KMS-11 (cell line): Measurements from ENCODE around the gene TRPC6.
A peak's percentile ranks its signal among the peaks of the same experiment; 100 is the strongest.

ENCODE experiments used
- H2AFZ ChIP-seq: fragments of 200-600 bp; sonication (generic); 2 replicates; pipeline ENCODE4 v1.6.1; 2016; ENCODE audit warnings: antibody characterized with exemption, mixed run types, low read depth
- H3K27ac ChIP-seq: fragments of 200-600 bp; sonication (generic); 2 replicates; pipeline ENCODE4 v1.6.1; 2016; ENCODE audit warnings: mild to moderate bottlenecking, mixed run types
- H3K27me3 ChIP-seq: fragments of 200-600 bp; sonication (generic); 2 replicates; pipeline ENCODE4 v1.6.1; 2017; ENCODE audit warnings: mild to moderate bottlenecking, low read depth, mixed run types, moderate library complexity; ENCODE audit not compliant: insufficient read depth
- H3K36me3 ChIP-seq: fragments of 200-600 bp; sonication (generic); 2 replicates; pipeline ENCODE4 v1.6.1; 2017; ENCODE audit warnings: mild to moderate bottlenecking, mixed run types; ENCODE audit not compliant: insufficient read depth
- H3K4me1 ChIP-seq: fragments of 200-600 bp; sonication (generic); 2 replicates; pipeline ENCODE4 v1.6.1; 2016; ENCODE audit warnings: mild to moderate bottlenecking, low read depth, mixed run types; ENCODE audit not compliant: poor library complexity, severe bottlenecking
- H3K4me2 ChIP-seq: fragments of 200-600 bp; sonication (generic); 2 replicates; pipeline ENCODE4 v1.7.0; 2016; ENCODE audit warnings: mild to moderate bottlenecking, mixed run types
- H3K4me3 ChIP-seq: fragments of 200-600 bp; sonication (generic); IDR thresholded peaks from 2 replicates; pipeline ENCODE4 v1.6.1; 2017; ENCODE audit warnings: low read depth, low read length, mixed read lengths; ENCODE audit not compliant: insufficient read depth
- H3K79me2 ChIP-seq: fragments of 200-600 bp; sonication (generic); 2 replicates; pipeline ENCODE4 v1.6.1; 2016; ENCODE audit warnings: low read depth, mixed run types; ENCODE audit not compliant: insufficient read depth
- H3K9ac ChIP-seq: fragments of 200-600 bp; sonication (generic); 2 replicates; pipeline ENCODE4 v1.6.1; 2016; ENCODE audit warnings: mild to moderate bottlenecking, mixed run types
- H4K20me1 ChIP-seq: fragments of 200-600 bp; sonication (generic); 2 replicates; pipeline ENCODE4 v1.6.1; 2016; ENCODE audit warnings: mild to moderate bottlenecking, mixed run types; ENCODE audit not compliant: insufficient read depth
- CTCF ChIP-seq: fragments of 200-600 bp; sonication (generic); conservative IDR thresholded peaks from 2 replicates; pipeline ENCODE4 v1.6.1; 2017; ENCODE audit warnings: low read depth, mild to moderate bottlenecking, antibody characterized with exemption, low read length, moderate library complexity, mixed read lengths

The TRPC6 gene

GRCh38 chr11:101436511-101437142, 147.2 kb downstream of the TRPC6 start:
- no peaks in the 10 kb centered on the region for H4K20me1 ChIP-seq
- H3K4me1 ChIP-seq: no peaks in the 10 kb centered on the region
- no peaks in the 10 kb centered on the region for H3K27me3 ChIP-seq
- H3K79me2 ChIP-seq: no peaks in the 10 kb centered on the region
- no peak overlapping the region for H3K4me3 ChIP-seq
- H3K36me3 ChIP-seq: no peaks in the 10 kb centered on the region
- H3K4me2 ChIP-seq: no peak overlapping the region
- no peak overlapping the region for H2AFZ ChIP-seq
- no peak overlapping the region for H3K9ac ChIP-seq
- peak; percentile 61 for TF ChIP-seq CTCF
- no peak overlapping the region for H3K27ac ChIP-seq

- H3K27ac ChIP-seq: no peak overlapping the region
- TF ChIP-seq CTCF: no peak
Measured at GRCh38 chr11:101435408-101435973, 148.3 kb downstream of the TRPC6 start.

GRCh38 chr11:101434026-101434643, 149.7 kb downstream of the TRPC6 start:
- H3K4me3 ChIP-seq: no peak overlapping the region
- TF ChIP-seq CTCF: no peak
- H3K27ac ChIP-seq: no peak overlapping the region
- H3K4me2 ChIP-seq: no peak overlapping the region
- no peaks in the 10 kb centered on the region for H4K20me1 ChIP-seq
- no peaks in the 10 kb centered on the region for H3K4me1 ChIP-seq
- no peaks in the 10 kb centered on the region for H3K36me3 ChIP-seq
- no peak overlapping the region for H2AFZ ChIP-seq
- no peaks in the 10 kb centered on the region for H3K79me2 ChIP-seq
- H3K9ac ChIP-seq: no peak overlapping the region
- H3K27me3 ChIP-seq: no peaks in the 10 kb centered on the region

More at GRCh38 chr11:101435408-101435973, 148.3 kb downstream of the TRPC6 start:
- Histone ChIP-seq H2AFZ (no peak overlapping the region), H3K36me3 (no peaks in the 10 kb centered on the region), H3K79me2 (no peaks in the 10 kb centered on the region), H3K4me2 (no peak overlapping the region), H3K27me3 (no peaks in the 10 kb centered on the region), H3K9ac (no peak overlapping the region), H3K4me3 (no peak overlapping the region), H3K4me1 (no peaks in the 10 kb centered on the region), H4K20me1 (no peaks in the 10 kb centered on the region)

GRCh38 chr11:101433151-101433550, 150.7 kb downstream of the TRPC6 start:
- Histone ChIP-seq H2AFZ (no peak overlapping the region), H4K20me1 (no peaks in the 10 kb centered on the region), H3K9ac (no peak overlapping the region), H3K27ac (no peak overlapping the region), H3K79me2 (no peaks in the 10 kb centered on the region), H3K4me3 (no peak overlapping the region), H3K27me3 (no peaks in the 10 kb centered on the region), H3K4me1 (no peaks in the 10 kb centered on the region), H3K36me3 (no peaks in the 10 kb centered on the region), H3K4me2 (no peak overlapping the region)
- TF ChIP-seq CTCF: no peak
